AG10803 (cell line): ENCODE results near the gene HSPA5.
A peak's percentile ranks its signal among the peaks of the same experiment; 100 is the strongest.
"Not testable (repeated sequence)": the region's sequence is repeated elsewhere in the genome, so short reads cannot be mapped to it uniquely, and the experiment has no call there.

ENCODE experiments used
- DNase-seq: peaks from one replicate; pipeline ENCODE4 v3.0.0; 2010; ENCODE audit warnings: low read depth
- H3K4me3 ChIP-seq: 2 replicates; pipeline ENCODE4 v1.5.1; 2011; ENCODE audit warnings: mild to moderate bottlenecking, low read length, control low read depth
- TF ChIP-seq, protein P1 (sequence below): conservative IDR thresholded peaks from 2 replicates; pipeline ENCODE4 v1.5.1; 2011; ENCODE audit warnings: mild to moderate bottlenecking, low read length, control low read depth, inconsistent platforms

Gene HSPA5

DNA sequence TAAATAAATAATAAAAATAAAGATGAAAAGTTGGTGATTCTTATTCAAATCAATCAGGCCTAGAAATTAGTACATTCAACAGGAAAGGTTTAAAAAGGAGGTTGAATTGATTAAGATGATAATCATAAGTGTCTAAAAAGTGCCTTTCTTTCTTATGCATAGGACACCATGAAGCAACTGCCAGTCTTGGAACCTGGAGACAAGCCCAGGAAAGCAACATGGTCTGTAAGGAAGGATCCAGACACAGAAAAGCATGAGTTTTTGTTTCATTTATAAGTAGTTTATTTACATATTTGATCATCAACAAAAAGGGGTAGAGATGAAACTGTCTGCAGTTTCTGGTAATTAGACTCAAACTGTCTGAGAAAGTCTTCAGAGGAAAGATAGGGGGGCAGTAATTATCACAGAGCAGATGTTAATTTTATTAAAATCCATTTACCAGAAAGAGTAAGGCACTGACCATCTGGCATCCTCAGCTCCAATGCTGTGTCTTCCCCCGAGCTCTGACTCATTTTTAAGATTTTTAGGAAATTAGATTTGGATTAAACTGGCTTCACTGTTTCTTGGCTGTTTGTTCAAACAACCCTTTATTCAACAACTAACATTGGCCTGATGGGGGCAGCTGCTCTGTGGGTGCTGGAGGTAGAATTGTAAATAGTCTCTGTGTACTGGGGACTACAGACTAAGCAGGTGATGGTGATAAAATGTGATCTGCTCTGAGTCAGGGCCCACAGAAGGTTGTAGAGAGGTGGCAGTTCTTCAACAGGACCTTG, 38.1 kb downstream of the HSPA5 start:
- TF ChIP-seq, protein P1, sequence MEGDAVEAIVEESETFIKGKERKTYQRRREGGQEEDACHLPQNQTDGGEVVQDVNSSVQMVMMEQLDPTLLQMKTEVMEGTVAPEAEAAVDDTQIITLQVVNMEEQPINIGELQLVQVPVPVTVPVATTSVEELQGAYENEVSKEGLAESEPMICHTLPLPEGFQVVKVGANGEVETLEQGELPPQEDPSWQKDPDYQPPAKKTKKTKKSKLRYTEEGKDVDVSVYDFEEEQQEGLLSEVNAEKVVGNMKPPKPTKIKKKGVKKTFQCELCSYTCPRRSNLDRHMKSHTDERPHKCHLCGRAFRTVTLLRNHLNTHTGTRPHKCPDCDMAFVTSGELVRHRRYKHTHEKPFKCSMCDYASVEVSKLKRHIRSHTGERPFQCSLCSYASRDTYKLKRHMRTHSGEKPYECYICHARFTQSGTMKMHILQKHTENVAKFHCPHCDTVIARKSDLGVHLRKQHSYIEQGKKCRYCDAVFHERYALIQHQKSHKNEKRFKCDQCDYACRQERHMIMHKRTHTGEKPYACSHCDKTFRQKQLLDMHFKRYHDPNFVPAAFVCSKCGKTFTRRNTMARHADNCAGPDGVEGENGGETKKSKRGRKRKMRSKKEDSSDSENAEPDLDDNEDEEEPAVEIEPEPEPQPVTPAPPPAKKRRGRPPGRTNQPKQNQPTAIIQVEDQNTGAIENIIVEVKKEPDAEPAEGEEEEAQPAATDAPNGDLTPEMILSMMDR = no peak; the same call in 1 of the 2 replicates
- peak; percentile 31 for DNase-seq
- H3K4me3 ChIP-seq = no peak overlapping the region

DNA sequence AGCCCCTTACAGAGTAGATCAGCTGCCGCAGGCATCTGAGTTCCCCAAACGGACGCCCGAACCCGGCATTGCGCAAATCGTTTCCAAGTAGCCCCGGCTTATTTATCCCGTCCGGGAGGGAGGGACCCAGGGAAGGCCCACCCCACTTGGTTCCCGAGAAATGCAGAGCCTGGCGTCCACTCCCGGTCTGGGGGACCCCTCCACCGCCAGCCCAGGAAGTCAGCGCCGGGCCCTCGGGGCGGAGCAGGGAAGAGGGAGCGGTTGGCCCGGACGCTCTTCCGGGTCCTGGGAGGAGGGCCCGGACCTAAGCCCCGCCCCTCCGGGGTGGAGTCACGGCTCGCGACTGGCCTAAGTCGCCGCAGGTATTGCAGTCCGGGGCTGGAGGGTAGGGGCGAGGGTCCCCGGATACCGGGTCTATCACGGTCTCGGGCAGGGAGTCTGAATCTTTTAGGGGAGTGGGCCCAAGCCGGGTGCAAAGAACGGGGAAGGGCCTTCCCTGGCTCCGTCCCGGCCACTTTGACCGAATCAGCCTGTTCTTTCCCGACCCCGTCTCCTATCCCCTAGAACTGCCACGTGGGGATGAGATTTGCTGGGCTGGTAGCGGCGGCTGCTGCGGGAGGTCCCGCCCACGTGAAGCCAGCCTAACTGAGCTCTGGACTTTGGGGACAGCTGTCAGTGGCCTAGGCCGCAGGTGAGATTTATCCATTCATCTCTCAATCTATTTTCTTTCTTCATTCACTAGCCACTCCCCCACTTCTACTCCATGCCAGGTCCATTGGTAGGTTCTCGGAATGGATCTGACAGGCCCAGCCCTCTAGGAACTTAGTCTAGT, 40.7 kb downstream of the HSPA5 start, which contains the start of gene RABEPK:
Gene RABEPK, plus strand, starts transcription at position 327 of the 832 bp plus-strand sequence. CDS start 2,472 bp downstream, outside the sequence.
- TF ChIP-seq, protein P1 = no peak
- H3K4me3 ChIP-seq = peak within 1 kb of the TSS; percentile 87
- DNase-seq = peak; percentile 95

DNA sequence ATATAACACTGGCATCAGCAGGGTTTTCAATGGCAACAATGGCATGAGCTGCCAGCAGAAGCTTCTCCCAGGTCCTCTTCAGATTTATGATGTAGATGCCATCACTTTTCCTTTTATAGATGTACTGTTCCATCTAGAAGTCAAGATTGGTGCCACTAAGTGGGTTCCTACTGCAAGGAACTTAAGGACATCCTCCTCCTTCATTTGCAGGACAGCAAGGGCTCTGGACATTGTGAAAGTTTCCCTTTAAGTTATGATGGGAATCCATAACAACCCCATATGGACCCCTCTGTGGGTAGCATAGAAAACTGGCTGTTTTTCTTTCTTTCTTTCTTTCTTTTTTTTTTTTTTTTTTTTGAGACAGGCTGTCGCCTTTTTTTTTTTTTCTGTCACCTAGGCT, 45.6 kb downstream of the HSPA5 start:
- not testable (repeated sequence) for DNase-seq, H3K4me3 ChIP-seq

DNA sequence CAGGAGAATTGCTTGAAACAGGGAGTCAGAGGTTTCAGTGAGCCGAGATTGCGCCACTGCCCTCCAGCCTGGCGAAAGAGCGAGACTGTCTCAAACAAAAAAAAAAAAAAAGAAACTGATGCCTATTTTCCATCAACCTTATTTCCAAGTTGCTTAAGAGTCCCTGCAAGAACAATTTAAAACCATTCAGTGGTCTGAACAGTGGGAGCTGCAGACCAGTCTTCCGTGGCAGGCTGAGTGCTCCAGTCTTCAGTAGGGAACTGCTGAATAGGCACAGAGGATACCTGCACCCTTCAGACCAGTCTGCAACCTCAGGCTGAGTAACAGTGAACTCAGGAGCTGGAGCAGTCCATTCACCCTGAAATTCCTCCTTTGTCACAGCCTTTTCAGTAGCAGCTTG, 46.7 kb downstream of the HSPA5 start:
- DNase-seq = not testable (repeated sequence)

DNA sequence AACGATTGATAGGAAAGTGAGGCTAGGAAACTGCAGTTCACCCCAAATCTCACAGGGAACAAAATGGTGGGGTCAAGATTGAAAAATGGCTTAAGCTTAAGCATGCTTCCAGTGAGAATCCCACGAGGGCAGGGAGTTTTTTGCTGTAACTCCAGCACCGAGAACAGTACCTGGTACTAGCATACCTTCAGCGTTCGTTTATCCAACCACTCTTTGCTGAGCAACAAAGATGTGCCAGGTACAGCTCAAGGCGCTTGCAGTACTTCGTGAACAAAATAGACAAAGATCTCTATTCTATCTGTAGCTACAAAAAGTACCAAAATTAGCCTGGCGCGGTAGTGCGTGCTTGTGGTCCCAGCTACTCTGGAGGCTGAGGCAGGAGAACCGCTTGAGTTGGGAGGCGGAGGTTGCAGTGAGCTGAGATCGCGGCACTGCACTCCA, 50.8 kb downstream of the HSPA5 start:
- peak overlapping the region; percentile 97 for H3K4me3 ChIP-seq
- no peak for DNase-seq
- TF ChIP-seq, protein P1 = no peak

More for the DNA sequence above, 46.7 kb downstream of the HSPA5 start:
- H3K4me3 ChIP-seq = not testable (repeated sequence)

DNA sequence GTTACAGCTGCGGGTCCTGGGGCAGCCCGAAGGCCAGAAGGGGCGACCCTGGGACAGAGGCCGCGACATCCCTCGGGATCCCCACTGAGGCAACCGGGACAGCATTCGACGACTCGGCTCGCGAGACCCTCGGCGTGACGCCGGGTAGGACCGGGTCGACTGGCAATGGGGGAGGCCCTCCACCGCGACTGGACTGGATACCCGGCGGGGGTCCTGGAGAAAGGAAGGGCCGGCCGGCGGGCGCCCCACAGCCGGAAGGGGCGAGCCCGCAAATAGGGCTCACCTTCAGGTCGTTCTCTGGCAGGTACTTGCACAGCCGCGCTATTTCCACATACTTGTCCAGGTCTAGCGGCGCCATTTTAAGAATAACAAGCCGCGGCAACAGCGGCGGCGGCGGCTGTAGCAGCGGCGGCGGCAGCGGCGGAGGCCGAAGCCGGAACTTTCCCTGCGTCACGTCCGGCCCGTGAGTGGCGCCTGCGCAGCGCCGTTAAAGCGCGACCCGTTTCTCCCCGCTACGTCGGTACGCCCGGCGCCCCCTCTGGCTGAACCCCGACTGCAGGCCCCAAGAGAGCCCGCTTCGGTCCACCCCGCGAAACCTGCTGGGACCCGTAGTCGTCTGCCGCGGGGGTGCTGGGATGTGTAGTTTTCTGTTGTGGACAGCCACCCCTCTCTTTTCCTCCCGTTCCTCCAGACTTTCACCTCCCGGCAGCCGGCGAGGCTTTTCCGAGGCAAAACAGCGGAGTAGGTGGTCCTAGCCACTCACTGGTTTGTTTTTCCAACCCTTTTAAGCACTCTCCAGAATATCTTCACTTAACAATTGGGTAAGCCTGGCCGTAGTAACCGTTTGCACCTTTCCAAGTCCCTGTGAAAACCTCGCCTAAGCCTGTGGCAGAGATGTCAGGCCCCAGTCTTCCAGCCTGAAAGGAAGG, 51.5 kb downstream of the HSPA5 start, which contains the start of gene PPP6C:
Gene PPP6C, minus strand, starts transcription at position 443 of the 929 bp plus-strand sequence. Its CDS starts 85 bp downstream, at position 358.
- H3K4me3 ChIP-seq = peak within 1 kb of the TSS; percentile 97
- TF ChIP-seq, protein P1 = peak; percentile 57
- peak; percentile 96 for DNase-seq

DNA sequence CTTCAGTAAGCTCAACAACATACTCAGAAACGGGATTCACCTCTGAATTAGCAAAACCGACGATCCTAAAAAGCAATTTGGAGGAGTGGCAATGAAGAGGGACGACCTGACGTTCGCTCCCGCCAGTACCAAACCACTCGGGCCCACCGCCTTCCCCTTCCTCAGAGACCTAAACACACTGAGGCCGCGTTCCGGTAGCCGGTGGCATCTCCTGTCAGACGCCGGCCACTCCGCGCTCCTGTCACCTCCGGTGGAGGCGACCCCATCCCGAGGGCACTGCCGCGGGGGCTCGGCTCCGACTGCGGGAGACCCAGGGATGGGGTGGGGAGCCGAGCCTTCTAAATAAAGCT, 52.2 kb downstream of the HSPA5 start:
- peak overlapping the region; percentile 97 for H3K4me3 ChIP-seq
- TF ChIP-seq, protein P1 = no peak
- no peak for DNase-seq
